Ovary (tissue), 3 donors: ENCODE measurements around the gene ROBO1.

Source experiments
- POLR2A ChIP-seq: fragments of 450-650 bp; IDR thresholded peaks from one replicate; pipeline ENCODE4 v1.6.1; 2017; ENCODE audit warnings: antibody characterized with exemption, mild to moderate bottlenecking, moderate library complexity
- TF ChIP-seq, protein P1 (sequence below), 3 donors: fragments of 450-650 bp in 2 of 3; fragments of 200-600 bp in 1 of 3; IDR thresholded peaks; one replicate each; pipeline versions ENCODE4 v1.5.1 to v1.8.0; 2016 to 2022; ENCODE audit warnings: antibody characterized with exemption in 3 of 3, mild to moderate bottlenecking in 1 of 3
- donor health status: DM: no; HTN: no; CAD: no.

DNA sequence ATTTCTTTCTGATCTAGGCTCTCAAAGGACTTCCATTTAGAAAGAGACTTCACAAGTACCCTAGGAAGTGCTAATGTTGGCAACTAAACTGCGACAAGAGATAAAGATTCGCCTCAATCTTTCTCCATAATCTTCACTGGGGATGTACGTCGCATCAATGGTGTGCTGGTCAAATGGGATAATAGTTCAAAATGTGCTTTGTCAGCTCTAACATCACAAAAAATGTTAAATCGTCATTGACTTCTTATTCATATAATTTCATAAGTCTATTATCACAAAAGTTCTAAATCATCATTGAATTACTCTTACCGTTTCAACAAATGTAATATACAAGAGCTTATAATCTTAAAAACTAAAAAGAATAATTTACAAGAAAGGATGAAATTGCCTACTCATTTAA, 727.7 kb downstream of the ROBO1 start:
- TF ChIP-seq POLR2A = no peak
- TF ChIP-seq, protein P1, sequence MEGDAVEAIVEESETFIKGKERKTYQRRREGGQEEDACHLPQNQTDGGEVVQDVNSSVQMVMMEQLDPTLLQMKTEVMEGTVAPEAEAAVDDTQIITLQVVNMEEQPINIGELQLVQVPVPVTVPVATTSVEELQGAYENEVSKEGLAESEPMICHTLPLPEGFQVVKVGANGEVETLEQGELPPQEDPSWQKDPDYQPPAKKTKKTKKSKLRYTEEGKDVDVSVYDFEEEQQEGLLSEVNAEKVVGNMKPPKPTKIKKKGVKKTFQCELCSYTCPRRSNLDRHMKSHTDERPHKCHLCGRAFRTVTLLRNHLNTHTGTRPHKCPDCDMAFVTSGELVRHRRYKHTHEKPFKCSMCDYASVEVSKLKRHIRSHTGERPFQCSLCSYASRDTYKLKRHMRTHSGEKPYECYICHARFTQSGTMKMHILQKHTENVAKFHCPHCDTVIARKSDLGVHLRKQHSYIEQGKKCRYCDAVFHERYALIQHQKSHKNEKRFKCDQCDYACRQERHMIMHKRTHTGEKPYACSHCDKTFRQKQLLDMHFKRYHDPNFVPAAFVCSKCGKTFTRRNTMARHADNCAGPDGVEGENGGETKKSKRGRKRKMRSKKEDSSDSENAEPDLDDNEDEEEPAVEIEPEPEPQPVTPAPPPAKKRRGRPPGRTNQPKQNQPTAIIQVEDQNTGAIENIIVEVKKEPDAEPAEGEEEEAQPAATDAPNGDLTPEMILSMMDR (IDR thresholded peaks at IDR 0.05) = no peak
